RWPE2 (cell line): Measurements from ENCODE around the gene LCA5.

ENCODE experiments used
- ATAC-seq: fragments of 200-7000 bp; cut with Tn5 transposase; 3 replicates; pipeline ENCODE4 v1.9.1; 2021; ENCODE audit warnings: low read depth
- DNase-seq: peaks from one replicate; pipeline ENCODE4 v3.0.0-alpha.2; 2020; ENCODE audit warnings: low spot score
- H3K27ac ChIP-seq: fragments of 450-650 bp; 2 replicates; pipeline ENCODE4 v1.5.1; 2017; ENCODE audit warnings: mild to moderate bottlenecking; ENCODE audit not compliant: poor library complexity, severe bottlenecking
- H3K27me3 ChIP-seq: fragments of 250-450 bp; sonication (Bioruptor Pico); 2 replicates; pipeline ENCODE4 v1.5.1; 2021; ENCODE audit warnings: mild to moderate bottlenecking, moderate library complexity; ENCODE audit not compliant: insufficient read depth, poor library complexity, severe bottlenecking
- H3K36me3 ChIP-seq: fragments of 250-450 bp; sonication (Bioruptor Pico); 2 replicates; pipeline ENCODE4 v1.5.1; 2020; ENCODE audit warnings: low read depth, mild to moderate bottlenecking, moderate library complexity
- H3K4me1 ChIP-seq: fragments of 250-450 bp; sonication (Bioruptor Pico); 2 replicates; pipeline ENCODE4 v1.5.1; 2021; ENCODE audit warnings: mild to moderate bottlenecking, moderate library complexity; ENCODE audit not compliant: insufficient read depth, poor library complexity, severe bottlenecking
- H3K4me3 ChIP-seq: fragments of 250-450 bp; sonication (Bioruptor Pico); 2 replicates; pipeline ENCODE4 v1.5.1; 2021; ENCODE audit warnings: mild to moderate bottlenecking, moderate library complexity; ENCODE audit not compliant: severe bottlenecking
- H3K9me3 ChIP-seq: fragments of 250-450 bp; sonication (Bioruptor Pico); 2 replicates; pipeline ENCODE4 v1.5.1; 2021; ENCODE audit warnings: mild to moderate bottlenecking, moderate library complexity; ENCODE audit not compliant: severe bottlenecking
- TF ChIP-seq, protein P1 (sequence below): fragments of 450-650 bp; IDR thresholded peaks from one replicate; pipeline ENCODE4 v1.5.1; 2017; ENCODE audit warnings: mild to moderate bottlenecking, moderate library complexity; ENCODE audit not compliant: poor library complexity, severe bottlenecking

The LCA5 gene

DNA sequence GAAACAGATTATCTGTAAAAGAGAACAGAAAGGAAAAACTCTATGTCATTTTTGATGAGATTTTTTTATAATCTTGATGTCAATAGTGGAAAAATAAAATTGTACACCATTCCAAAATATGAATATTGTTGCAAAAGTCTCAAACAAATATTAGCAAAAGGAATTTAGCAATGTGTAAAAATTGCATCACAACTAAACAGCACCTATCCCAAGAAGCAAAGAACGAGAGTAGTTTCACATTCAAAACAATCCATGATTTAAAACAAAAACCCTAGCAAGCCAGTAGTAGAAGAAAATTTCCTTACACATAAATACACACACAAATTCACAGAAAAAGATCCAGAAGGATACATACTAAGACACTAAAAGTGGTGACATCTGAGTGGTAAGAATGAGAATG lies 38.4 kb downstream of the LCA5 start:
- H3K36me3 ChIP-seq = no peaks in the 10 kb centered on the region
- TF ChIP-seq, protein P1, sequence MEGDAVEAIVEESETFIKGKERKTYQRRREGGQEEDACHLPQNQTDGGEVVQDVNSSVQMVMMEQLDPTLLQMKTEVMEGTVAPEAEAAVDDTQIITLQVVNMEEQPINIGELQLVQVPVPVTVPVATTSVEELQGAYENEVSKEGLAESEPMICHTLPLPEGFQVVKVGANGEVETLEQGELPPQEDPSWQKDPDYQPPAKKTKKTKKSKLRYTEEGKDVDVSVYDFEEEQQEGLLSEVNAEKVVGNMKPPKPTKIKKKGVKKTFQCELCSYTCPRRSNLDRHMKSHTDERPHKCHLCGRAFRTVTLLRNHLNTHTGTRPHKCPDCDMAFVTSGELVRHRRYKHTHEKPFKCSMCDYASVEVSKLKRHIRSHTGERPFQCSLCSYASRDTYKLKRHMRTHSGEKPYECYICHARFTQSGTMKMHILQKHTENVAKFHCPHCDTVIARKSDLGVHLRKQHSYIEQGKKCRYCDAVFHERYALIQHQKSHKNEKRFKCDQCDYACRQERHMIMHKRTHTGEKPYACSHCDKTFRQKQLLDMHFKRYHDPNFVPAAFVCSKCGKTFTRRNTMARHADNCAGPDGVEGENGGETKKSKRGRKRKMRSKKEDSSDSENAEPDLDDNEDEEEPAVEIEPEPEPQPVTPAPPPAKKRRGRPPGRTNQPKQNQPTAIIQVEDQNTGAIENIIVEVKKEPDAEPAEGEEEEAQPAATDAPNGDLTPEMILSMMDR = no peak
- DNase-seq (no peak), ATAC-seq (no peak)
- H3K27me3 ChIP-seq = no peaks in the 10 kb centered on the region
- no peak overlapping the region for H3K4me3 ChIP-seq
- H3K4me1 ChIP-seq = no peaks in the 10 kb centered on the region
- no peaks in the 10 kb centered on the region for H3K9me3 ChIP-seq
- no peak overlapping the region for H3K27ac ChIP-seq

DNA sequence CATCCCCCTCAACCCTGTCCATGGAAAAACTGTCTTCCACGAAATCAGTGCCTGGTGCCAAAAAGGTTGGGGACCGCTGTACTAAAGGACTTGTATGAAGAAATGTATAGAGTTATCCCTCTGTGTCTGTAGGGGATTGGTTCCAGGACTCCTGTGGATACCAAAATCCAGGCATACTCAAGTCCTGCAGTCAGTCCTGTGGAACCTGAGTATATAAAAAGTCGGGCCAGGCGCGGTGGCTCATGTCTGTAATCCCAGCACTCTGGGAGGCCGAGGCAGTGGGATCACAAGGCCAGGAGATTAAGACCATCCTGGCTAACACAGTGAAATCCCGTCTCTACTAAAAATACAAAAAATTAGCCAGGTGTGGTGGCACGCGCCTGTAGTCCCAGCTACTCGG lies 42.0 kb downstream of the LCA5 start:
- H3K27ac ChIP-seq = no peak overlapping the region
- H3K4me1 ChIP-seq = no peaks in the 10 kb centered on the region
- DNase-seq (no peak), ATAC-seq (no peak)
- no peaks in the 10 kb centered on the region for H3K27me3 ChIP-seq
- no peaks in the 10 kb centered on the region for H3K36me3 ChIP-seq
- no peaks in the 10 kb centered on the region for H3K9me3 ChIP-seq
- TF ChIP-seq, protein P1 = no peak
- no peak overlapping the region for H3K4me3 ChIP-seq

DNA sequence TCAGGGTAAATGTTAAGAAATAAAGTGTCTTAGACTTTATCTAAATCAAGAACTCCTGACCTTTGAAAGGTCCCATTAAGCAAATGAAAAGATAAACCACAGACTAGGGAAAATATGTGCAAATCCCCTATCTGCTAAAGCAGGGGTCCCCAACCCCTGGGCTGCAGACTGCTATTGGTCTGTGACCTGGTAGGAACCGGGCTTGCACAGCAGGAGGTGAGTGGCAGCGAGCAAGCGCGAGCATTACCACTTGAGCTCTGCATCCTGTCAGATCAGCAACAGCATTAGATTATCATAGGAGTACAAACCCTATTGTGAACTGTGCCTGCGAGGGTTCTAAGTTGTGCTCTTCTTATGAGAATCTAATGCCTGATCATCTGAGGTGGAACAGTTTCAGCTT lies 42.4 kb downstream of the LCA5 start:
- no peak overlapping the region for H3K27ac ChIP-seq
- no peaks in the 10 kb centered on the region for H3K27me3 ChIP-seq
- H3K4me1 ChIP-seq = no peaks in the 10 kb centered on the region
- no peaks in the 10 kb centered on the region for H3K9me3 ChIP-seq
- ATAC-seq (no peak), DNase-seq (no peak)
- TF ChIP-seq, protein P1 = no peak
- no peaks in the 10 kb centered on the region for H3K36me3 ChIP-seq
- no peak overlapping the region for H3K4me3 ChIP-seq

DNA sequence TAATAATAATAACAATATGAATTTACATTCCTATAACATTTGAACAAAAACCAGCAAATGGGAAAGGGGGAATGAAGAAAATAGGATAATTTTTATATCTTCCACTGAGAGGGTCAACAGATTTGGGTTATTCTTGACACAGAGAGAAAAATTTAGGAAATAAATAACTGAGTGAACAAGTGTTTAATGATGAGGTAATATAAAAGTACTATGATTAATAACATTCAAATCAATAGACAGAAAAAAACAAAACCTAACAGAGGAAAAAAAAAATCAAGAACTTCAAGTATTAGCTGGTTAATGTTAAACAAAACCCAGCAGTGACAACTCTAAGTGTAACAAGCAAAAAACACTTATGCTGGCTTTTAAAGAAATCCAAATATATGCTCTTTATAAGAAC lies 66.5 kb downstream of the LCA5 start:
- H3K4me3 ChIP-seq = no peak overlapping the region
- DNase-seq (no peak), ATAC-seq (no peak)
- TF ChIP-seq, protein P1 = no peak
- no peaks in the 10 kb centered on the region for H3K36me3 ChIP-seq
- H3K4me1 ChIP-seq = no peaks in the 10 kb centered on the region
- no peaks in the 10 kb centered on the region for H3K27me3 ChIP-seq
- no peaks in the 10 kb centered on the region for H3K9me3 ChIP-seq
- no peak overlapping the region for H3K27ac ChIP-seq

DNA sequence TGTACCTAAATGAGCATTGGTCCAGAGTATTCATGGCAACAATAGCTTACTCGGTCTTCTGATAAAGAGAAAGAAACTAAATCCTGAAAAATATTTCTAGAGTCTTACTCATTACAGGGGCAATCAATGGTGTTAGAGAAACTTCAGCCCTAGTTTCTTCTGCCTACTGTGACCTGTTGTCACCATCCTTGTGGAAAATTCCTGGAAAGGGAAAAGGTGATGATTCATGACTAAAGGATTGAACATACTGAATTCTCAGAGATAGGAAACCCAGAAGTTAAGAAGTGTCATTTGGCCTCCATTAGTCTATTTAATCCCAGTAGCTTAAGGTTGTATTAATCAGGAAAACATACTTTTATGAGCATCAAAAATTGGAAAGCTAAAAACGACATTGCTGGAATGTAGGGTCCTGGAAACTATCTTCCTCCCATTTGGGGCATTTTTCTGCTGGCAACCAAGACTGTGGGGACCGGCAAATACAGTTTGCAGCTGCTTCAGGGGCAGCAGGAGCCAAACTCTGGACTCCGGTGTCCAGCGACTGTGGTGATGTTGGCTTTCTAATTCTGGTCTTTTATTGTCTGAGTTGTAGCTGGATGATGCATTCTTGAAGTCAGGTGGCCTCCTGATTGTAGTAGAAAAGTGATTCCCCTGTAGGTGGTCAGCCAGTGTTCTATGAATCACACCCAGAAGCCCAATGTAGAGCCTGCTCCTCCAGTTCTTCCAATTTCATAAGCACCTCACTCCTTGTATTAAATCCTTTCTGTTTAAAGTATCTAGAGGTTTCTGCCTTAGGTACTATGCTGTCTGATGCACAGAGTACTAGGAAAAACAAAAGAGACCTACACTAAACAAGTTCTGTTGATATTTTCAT lies 67.6 kb downstream of the LCA5 start:
- DNase-seq = no peak
- Histone ChIP-seq H3K4me3 (no peak overlapping the region), H3K36me3 (no peaks in the 10 kb centered on the region), H3K4me1 (no peaks in the 10 kb centered on the region), H3K27me3 (no peaks in the 10 kb centered on the region), H3K9me3 (no peaks in the 10 kb centered on the region), H3K27ac (no peak overlapping the region)
- TF ChIP-seq, protein P1 = no peak
- ATAC-seq = no peak
